IMR-90 (cell line): ENCODE data around the gene COL4A3.

Experiments
- CEBPB ChIP-seq: IDR thresholded peaks from 2 replicates; pipeline ENCODE4 v1.6.1; 2012; ENCODE audit warnings: low read depth, low read length, improper control_type of control experiment
- CTCF ChIP-seq: conservative IDR thresholded peaks from 2 replicates; pipeline ENCODE4 v1.5.1; 2012; ENCODE audit warnings: mild to moderate bottlenecking, low read depth, low read length, improper control_type of control experiment
- ELK1 ChIP-seq: fragments of 150-350 bp; IDR thresholded peaks from 2 replicates; pipeline ENCODE4 v1.6.1; 2016; ENCODE audit warnings: low read depth, mild to moderate bottlenecking, low read length, moderate library complexity, borderline replicate concordance
- MXI1 ChIP-seq: IDR thresholded peaks from 2 replicates; pipeline ENCODE4 v1.6.1; 2012; ENCODE audit warnings: low read depth, mild to moderate bottlenecking, low read length, moderate library complexity, borderline replicate concordance
- POLR2A ChIP-seq: IDR thresholded peaks from 2 replicates; pipeline ENCODE4 v1.6.1; 2012; ENCODE audit warnings: mild to moderate bottlenecking, low read depth, low read length
- SMC3 ChIP-seq: fragments of 150-350 bp; IDR thresholded peaks from 2 replicates; pipeline ENCODE4 v1.6.1; 2016; ENCODE audit warnings: low read depth, mild to moderate bottlenecking, antibody characterized with exemption, low read length, moderate library complexity
- USF2 ChIP-seq: fragments of 150-350 bp; IDR thresholded peaks from 2 replicates; pipeline ENCODE4 v1.6.1; 2017; ENCODE audit warnings: mild to moderate bottlenecking, antibody characterized with exemption, low read length, low read depth

DNA sequence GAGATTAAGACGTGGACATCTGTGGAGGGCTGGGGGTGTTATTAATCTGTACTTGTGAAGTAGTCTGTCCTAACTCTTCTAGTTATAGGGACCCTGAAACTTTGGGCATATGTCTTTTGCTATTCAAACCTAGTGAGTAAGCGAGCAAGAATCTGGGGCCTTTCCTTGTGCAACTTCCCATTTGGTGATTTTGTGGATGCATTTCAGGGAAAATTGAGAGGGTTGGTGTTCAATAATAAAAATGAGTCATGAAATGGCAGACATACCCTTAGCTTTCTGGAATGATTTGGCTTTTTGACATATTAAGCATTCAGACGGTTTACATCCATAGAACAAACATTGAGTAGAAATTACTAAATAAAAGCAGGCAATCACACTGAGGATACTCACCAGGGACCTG, 17.4 kb upstream of the COL4A3 start:
- TF ChIP-seq POLR2A (no peak), ELK1 (no peak), CEBPB (no peak), CTCF (no peak), USF2 (no peak), MXI1 (no peak), SMC3 (no peak)
